ENCODE data around the gene GJD2.

The GJD2 gene

GRCh38 chr15:34734303-34734702 is 20.5 kb downstream of the GJD2 start:
- H3K4me3 ChIP-seq (ENCODE audit: insufficient read depth, low read length, poor library complexity, severe bottlenecking): no peak overlapping the region
- H3K27me3 ChIP-seq (ENCODE audit: low read length): no peaks in the 10 kb centered on the region
- no peak for TF ChIP-seq CTCF (IDR thresholded peaks at IDR 0.05; ENCODE audit: insufficient read depth, low read length, poor library complexity, severe bottlenecking)
- no peak for TF ChIP-seq EZH2phosphoT487 (conservative IDR thresholded peaks at IDR 0.05; ENCODE audit: low read length)
- no peak overlapping the region for H3K4me2 ChIP-seq (ENCODE audit: low read depth, low read length, poor library complexity, severe bottlenecking)
- no peaks in the 10 kb centered on the region for H3K79me2 ChIP-seq (ENCODE audit: insufficient read depth, low read length)
- H3K27ac ChIP-seq (ENCODE audit: low read depth, low read length): no peak overlapping the region
- H3F3A ChIP-seq (ENCODE audit: insufficient read depth): no peaks in the 10 kb centered on the region
- no peaks in the 10 kb centered on the region for H3K9me3 ChIP-seq (ENCODE audit: insufficient read depth, low read length)
- no peak overlapping the region for H2AFZ ChIP-seq (ENCODE audit: low read depth, low read length, severe bottlenecking)
- no peaks in the 10 kb centered on the region for H3K36me3 ChIP-seq (ENCODE audit: low read length)
- no peaks in the 10 kb centered on the region for H4K20me1 ChIP-seq (ENCODE audit: low read depth, low read length)
- no peaks in the 10 kb centered on the region for H3K9me2 ChIP-seq (replicated peaks; ENCODE audit: insufficient read depth, low read length)
- no peak overlapping the region for H3K9ac ChIP-seq (ENCODE audit: low read length)

- H3K4me2 ChIP-seq (ENCODE audit: low read depth, low read length, poor library complexity, severe bottlenecking): no peak overlapping the region
- no peak overlapping the region for H3K4me3 ChIP-seq (ENCODE audit: insufficient read depth, low read length, poor library complexity, severe bottlenecking)
- no peak overlapping the region for H2AFZ ChIP-seq (ENCODE audit: low read depth, low read length, severe bottlenecking)
- no peaks in the 10 kb centered on the region for H4K20me1 ChIP-seq (ENCODE audit: low read depth, low read length)
- no peak overlapping the region for H3K9ac ChIP-seq (ENCODE audit: low read length)
- H3K9me3 ChIP-seq (ENCODE audit: insufficient read depth, low read length): no peaks in the 10 kb centered on the region
- TF ChIP-seq CTCF (IDR thresholded peaks at IDR 0.05; ENCODE audit: insufficient read depth, low read length, poor library complexity, severe bottlenecking): no peak
- no peak for TF ChIP-seq EZH2phosphoT487 (conservative IDR thresholded peaks at IDR 0.05; ENCODE audit: low read length)
- no peaks in the 10 kb centered on the region for H3K79me2 ChIP-seq (ENCODE audit: insufficient read depth, low read length)
- no peaks in the 10 kb centered on the region for H3F3A ChIP-seq (ENCODE audit: insufficient read depth)
- no peak overlapping the region for H3K27ac ChIP-seq (ENCODE audit: low read depth, low read length)
- no peaks in the 10 kb centered on the region for H3K36me3 ChIP-seq (ENCODE audit: low read length)
- no peaks in the 10 kb centered on the region for H3K27me3 ChIP-seq (ENCODE audit: low read length)
- no peaks in the 10 kb centered on the region for H3K9me2 ChIP-seq (replicated peaks; ENCODE audit: insufficient read depth, low read length)
Observed at GRCh38 chr15:34733621-34734020, 21.2 kb downstream of the GJD2 start.

- no peak overlapping the region for H3K27ac ChIP-seq (ENCODE audit: low read depth, low read length)
- no peak overlapping the region for H3K9ac ChIP-seq (ENCODE audit: low read length)
- no peaks in the 10 kb centered on the region for H4K20me1 ChIP-seq (ENCODE audit: low read depth, low read length)
- H2AFZ ChIP-seq (ENCODE audit: low read depth, low read length, severe bottlenecking): no peak overlapping the region
- no peaks in the 10 kb centered on the region for H3K36me3 ChIP-seq (ENCODE audit: low read length)
- H3K79me2 ChIP-seq (ENCODE audit: insufficient read depth, low read length): no peaks in the 10 kb centered on the region
- no peaks in the 10 kb centered on the region for H3K9me2 ChIP-seq (replicated peaks; ENCODE audit: insufficient read depth, low read length)
- no peak overlapping the region for H3K4me2 ChIP-seq (ENCODE audit: low read depth, low read length, poor library complexity, severe bottlenecking)
- TF ChIP-seq EZH2phosphoT487 (conservative IDR thresholded peaks at IDR 0.05; ENCODE audit: low read length) (no peak), CTCF (IDR thresholded peaks at IDR 0.05; ENCODE audit: insufficient read depth, low read length, poor library complexity, severe bottlenecking) (no peak)
- H3K9me3 ChIP-seq (ENCODE audit: insufficient read depth, low read length): no peaks in the 10 kb centered on the region
- no peaks in the 10 kb centered on the region for H3K27me3 ChIP-seq (ENCODE audit: low read length)
- H3F3A ChIP-seq (ENCODE audit: insufficient read depth): no peaks in the 10 kb centered on the region
- H3K4me3 ChIP-seq (ENCODE audit: insufficient read depth, low read length, poor library complexity, severe bottlenecking): no peak overlapping the region
Observed at GRCh38 chr15:34732430-34732829, 22.4 kb downstream of the GJD2 start.
